ENCODE results near the gene SETD4. TPM values are rescaled to one million over a fixed set of nuclear protein-coding genes. Genes with fewer than 3 reads are reported as not detected.

Gene SETD4, protein sequence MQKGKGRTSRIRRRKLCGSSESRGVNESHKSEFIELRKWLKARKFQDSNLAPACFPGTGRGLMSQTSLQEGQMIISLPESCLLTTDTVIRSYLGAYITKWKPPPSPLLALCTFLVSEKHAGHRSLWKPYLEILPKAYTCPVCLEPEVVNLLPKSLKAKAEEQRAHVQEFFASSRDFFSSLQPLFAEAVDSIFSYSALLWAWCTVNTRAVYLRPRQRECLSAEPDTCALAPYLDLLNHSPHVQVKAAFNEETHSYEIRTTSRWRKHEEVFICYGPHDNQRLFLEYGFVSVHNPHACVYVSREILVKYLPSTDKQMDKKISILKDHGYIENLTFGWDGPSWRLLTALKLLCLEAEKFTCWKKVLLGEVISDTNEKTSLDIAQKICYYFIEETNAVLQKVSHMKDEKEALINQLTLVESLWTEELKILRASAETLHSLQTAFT
- total RNA-seq: 11.3 and 17.2 TPM in 2 replicates
- 8.8 and 10.7 TPM in 2 replicates for polyA plus RNA-seq
- polyA plus RNA-seq (2012): 6.1 and 7.2 TPM in 2 replicates
- 6.2 and 8.1 TPM in 2 replicates for polyA minus RNA-seq (ENCODE audit: low replicate concordance)

- Histone ChIP-seq H3K36me3 (ENCODE audit: control insufficient read depth, insufficient read depth, low read length) (peaks cover 5% of the 10 kb centered on the region), H2AFZ (ENCODE audit: low read length) (peak within 1 kb of the TSS; percentile 79), H4K20me1 (ENCODE audit: control insufficient read depth, extremely low read depth, insufficient read depth, low read length) (no peaks in the 10 kb centered on the region), H3K27ac (ENCODE audit: insufficient read depth, low read length) (peak within 1 kb of the TSS; percentile 86), H3K4me1 (ENCODE audit: control insufficient read depth, extremely low read depth, insufficient read depth, low read length) (peaks cover 2% of the 10 kb centered on the region), H3K9me3 (ENCODE audit: control insufficient read depth, insufficient read depth, low read depth, low read length) (no peaks in the 10 kb centered on the region), H3K27me3 (ENCODE audit: control insufficient read depth, insufficient read depth, low read length) (no peaks in the 10 kb centered on the region), H3K9ac (ENCODE audit: insufficient read depth, low read length) (peak within 1 kb of the TSS; percentile 67), H3K4me3 (replicated peaks in 1 of 4; ENCODE audit: control extremely low read depth in 1 of 4, insufficient read depth in 1 of 4, low read depth in 3 of 4, low read length in 4 of 4) (peak within 1 kb of the TSS; percentile 77 to 96 (median 84)), H3K4me2 (ENCODE audit: extremely low read depth, insufficient read depth, low read length) (peak within 1 kb of the TSS; percentile 81), H3K79me2 (ENCODE audit: control insufficient read depth, insufficient read depth, low read length) (peaks cover 5% of the 10 kb centered on the region)
- no peak for TF ChIP-seq EZH2 (IDR thresholded peaks at IDR 0.05; ENCODE audit: low read length, missing control alignments)
- TF ChIP-seq, protein P1, sequence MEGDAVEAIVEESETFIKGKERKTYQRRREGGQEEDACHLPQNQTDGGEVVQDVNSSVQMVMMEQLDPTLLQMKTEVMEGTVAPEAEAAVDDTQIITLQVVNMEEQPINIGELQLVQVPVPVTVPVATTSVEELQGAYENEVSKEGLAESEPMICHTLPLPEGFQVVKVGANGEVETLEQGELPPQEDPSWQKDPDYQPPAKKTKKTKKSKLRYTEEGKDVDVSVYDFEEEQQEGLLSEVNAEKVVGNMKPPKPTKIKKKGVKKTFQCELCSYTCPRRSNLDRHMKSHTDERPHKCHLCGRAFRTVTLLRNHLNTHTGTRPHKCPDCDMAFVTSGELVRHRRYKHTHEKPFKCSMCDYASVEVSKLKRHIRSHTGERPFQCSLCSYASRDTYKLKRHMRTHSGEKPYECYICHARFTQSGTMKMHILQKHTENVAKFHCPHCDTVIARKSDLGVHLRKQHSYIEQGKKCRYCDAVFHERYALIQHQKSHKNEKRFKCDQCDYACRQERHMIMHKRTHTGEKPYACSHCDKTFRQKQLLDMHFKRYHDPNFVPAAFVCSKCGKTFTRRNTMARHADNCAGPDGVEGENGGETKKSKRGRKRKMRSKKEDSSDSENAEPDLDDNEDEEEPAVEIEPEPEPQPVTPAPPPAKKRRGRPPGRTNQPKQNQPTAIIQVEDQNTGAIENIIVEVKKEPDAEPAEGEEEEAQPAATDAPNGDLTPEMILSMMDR (conservative IDR thresholded peaks at IDR 0.05 in 1 of 2, IDR thresholded peaks at IDR 0.05 in 1 of 2; ENCODE audit: low read depth in 1 of 2, low read length in 2 of 2): no peak
- peak; percentile 92 to 94 for DNase-seq (ENCODE audit: low read depth in 2 of 2)
Measured at GRCh38 chr21:36060159-36060921, at the start of gene SETD4. SETD4 (minus strand) TSS chr21:36060526; CDS start chr21:36058888, 1,638 bp downstream.

DNA sequence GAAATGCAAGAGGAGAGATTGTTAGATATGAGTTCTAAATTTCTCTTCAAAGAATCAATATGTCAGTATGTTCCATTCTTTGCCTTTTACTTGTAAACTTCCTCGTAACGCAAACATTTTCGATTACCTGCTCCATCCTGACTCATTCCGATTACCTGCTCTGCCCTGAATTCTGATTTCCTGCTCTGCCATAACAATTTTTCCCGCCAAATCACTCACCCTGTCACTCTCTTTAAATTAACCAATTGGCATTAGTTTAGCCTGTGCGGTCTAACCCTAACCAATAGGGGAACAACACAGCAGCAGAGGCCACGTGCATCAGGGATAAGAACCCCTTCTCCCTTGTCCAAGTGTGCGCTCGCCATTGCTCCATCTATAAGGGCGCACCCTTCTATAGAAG is 49.5 kb upstream of the SETD4 start:
- Histone ChIP-seq H2AFZ (ENCODE audit: low read length) (no peak overlapping the region), H3K27ac (ENCODE audit: insufficient read depth, low read length) (no peak overlapping the region), H3K9ac (ENCODE audit: insufficient read depth, low read length) (no peak overlapping the region), H3K79me2 (ENCODE audit: control insufficient read depth, insufficient read depth, low read length) (no peaks in the 10 kb centered on the region), H3K9me3 (ENCODE audit: control insufficient read depth, insufficient read depth, low read depth, low read length) (no peaks in the 10 kb centered on the region), H3K4me1 (ENCODE audit: control insufficient read depth, extremely low read depth, insufficient read depth, low read length) (peaks cover 8% of the 10 kb centered on the region), H3K4me3 (replicated peaks in 1 of 4; ENCODE audit: control extremely low read depth in 1 of 4, insufficient read depth in 1 of 4, low read depth in 3 of 4, low read length in 4 of 4) (no peak overlapping the region), H3K27me3 (ENCODE audit: control insufficient read depth, insufficient read depth, low read length) (peaks cover 2% of the 10 kb centered on the region), H4K20me1 (ENCODE audit: control insufficient read depth, extremely low read depth, insufficient read depth, low read length) (no peaks in the 10 kb centered on the region), H3K36me3 (ENCODE audit: control insufficient read depth, insufficient read depth, low read length) (no peaks in the 10 kb centered on the region), H3K4me2 (ENCODE audit: extremely low read depth, insufficient read depth, low read length) (no peak overlapping the region)
- no peak for DNase-seq (ENCODE audit: low read depth in 2 of 2)
- TF ChIP-seq EZH2 (IDR thresholded peaks at IDR 0.05; ENCODE audit: low read length, missing control alignments): no peak
- TF ChIP-seq, protein P1 (conservative IDR thresholded peaks at IDR 0.05 in 1 of 2, IDR thresholded peaks at IDR 0.05 in 1 of 2; ENCODE audit: low read depth in 1 of 2, low read length in 2 of 2): no peak

- Histone ChIP-seq H3K9me3 (ENCODE audit: control insufficient read depth, insufficient read depth, low read depth, low read length) (no peaks in the 10 kb centered on the region), H2AFZ (ENCODE audit: low read length) (no peak overlapping the region), H3K4me2 (ENCODE audit: extremely low read depth, insufficient read depth, low read length) (peak overlapping the region; percentile 64), H3K27ac (ENCODE audit: insufficient read depth, low read length) (no peak overlapping the region), H3K79me2 (ENCODE audit: control insufficient read depth, insufficient read depth, low read length) (no peaks in the 10 kb centered on the region), H3K4me3 (replicated peaks in 1 of 4; ENCODE audit: control extremely low read depth in 1 of 4, insufficient read depth in 1 of 4, low read depth in 3 of 4, low read length in 4 of 4) (peak overlapping the region in 1 of 4 experiments; percentile 38), H3K4me1 (ENCODE audit: control insufficient read depth, extremely low read depth, insufficient read depth, low read length) (no peaks in the 10 kb centered on the region), H3K9ac (ENCODE audit: insufficient read depth, low read length) (no peak overlapping the region), H3K27me3 (ENCODE audit: control insufficient read depth, insufficient read depth, low read length) (peaks cover 2% of the 10 kb centered on the region), H4K20me1 (ENCODE audit: control insufficient read depth, extremely low read depth, insufficient read depth, low read length) (no peaks in the 10 kb centered on the region), H3K36me3 (ENCODE audit: control insufficient read depth, insufficient read depth, low read length) (no peaks in the 10 kb centered on the region)
- TF ChIP-seq, protein P1 (conservative IDR thresholded peaks at IDR 0.05 in 1 of 2, IDR thresholded peaks at IDR 0.05 in 1 of 2; ENCODE audit: low read depth in 1 of 2, low read length in 2 of 2): no peak
- TF ChIP-seq EZH2 (IDR thresholded peaks at IDR 0.05; ENCODE audit: low read length, missing control alignments): no peak
- no peak for DNase-seq (ENCODE audit: low read depth in 2 of 2)
Measured at GRCh38 chr21:36105327-36105842, 45.1 kb upstream of the SETD4 start.
